A673 (cell line): ENCODE measurements around the gene MRPL39. TPM values are rescaled to one million over a fixed set of nuclear protein-coding genes. Genes with fewer than 3 reads are reported as not detected.

Experiments used
- BruUV-seq: library from RNA; stranded (reverse); fragments of 400-500 nt; replicated peaks from 2 replicates; lab custom pipeline; 2021; lab: Mats Ljungman, UMichigan
- CTCF ChIA-PET: fragments of 300-600 bp; sonication (Branson Sonifier 250); formaldehyde crosslinking; loops from one replicate; lab custom pipeline; 2022; ENCODE audit warnings: antibody characterized with exemption; lab: Charles Lee
- POLR2A ChIA-PET: fragments of 300-600 bp; sonication (Branson Sonifier 250); formaldehyde crosslinking; loops from one replicate; lab custom pipeline; 2022; ENCODE audit warnings: antibody characterized with exemption; ENCODE audit not compliant: low non-redundant PET; lab: Charles Lee
- DNase-seq: peaks from one replicate; pipeline ENCODE4 v3.0.0-alpha.2; 2015; ENCODE audit warnings: low spot score
- H3K27ac ChIP-seq: fragments of 200-600 bp; sonication (generic); 2 replicates; pipeline ENCODE4 v1.5.1; 2016; ENCODE audit warnings: mixed run types, low read depth, mild to moderate bottlenecking, mixed read lengths, antibody characterized with exemption, low read length; ENCODE audit not compliant: poor library complexity, severe bottlenecking
- H3K27me3 ChIP-seq: fragments of 200-600 bp; sonication (generic); replicated peaks from 2 replicates; pipeline ENCODE4 v1.6.1; 2017; ENCODE audit warnings: mixed run types, low read depth, mild to moderate bottlenecking, mixed read lengths, antibody characterized with exemption, low read length; ENCODE audit not compliant: insufficient read depth, poor library complexity
- H3K36me3 ChIP-seq: fragments of 200-600 bp; sonication (generic); 2 replicates; pipeline ENCODE4 v1.6.1; 2016; ENCODE audit warnings: mixed run types, mild to moderate bottlenecking, mixed read lengths, antibody characterized with exemption, low read length; ENCODE audit not compliant: insufficient read depth, poor library complexity, severe bottlenecking
- H3K4me1 ChIP-seq: fragments of 200-600 bp; sonication (generic); 2 replicates; pipeline ENCODE4 v1.6.1; 2017; ENCODE audit warnings: mixed run types, mild to moderate bottlenecking, mixed read lengths, antibody characterized with exemption, low read length; ENCODE audit not compliant: insufficient read depth, poor library complexity, severe bottlenecking
- H3K4me3 ChIP-seq: fragments of 200-600 bp; sonication (generic); 2 replicates; pipeline ENCODE4 v1.5.1; 2016; ENCODE audit warnings: low read depth, mixed run types, mild to moderate bottlenecking, mixed read lengths, low read length; ENCODE audit not compliant: poor library complexity, severe bottlenecking
- H3K9me3 ChIP-seq: fragments of 200-600 bp; sonication (generic); 2 replicates; pipeline ENCODE4 v1.6.1; 2016; ENCODE audit warnings: mixed run types, low read depth, mild to moderate bottlenecking, mixed read lengths, antibody characterized with exemption, low read length; ENCODE audit not compliant: poor library complexity, severe bottlenecking
- CTCF ChIP-seq: fragments of 300-800, 200-600 bp; sonication (generic); conservative IDR thresholded peaks from 2 replicates; pipeline ENCODE4 v1.5.1; 2017; ENCODE audit warnings: low read depth, mild to moderate bottlenecking, antibody characterized with exemption, low read length, moderate library complexity, mixed read lengths
- EZH2 ChIP-seq: fragments of 200-600 bp; sonication (generic); IDR thresholded peaks from 2 replicates; pipeline ENCODE4 v1.6.1; 2017; ENCODE audit warnings: borderline replicate concordance, low read depth, mild to moderate bottlenecking, mixed read lengths, antibody characterized with exemption, low read length; ENCODE audit not compliant: poor library complexity, severe bottlenecking
- intact Hi-C: fragments of 100-400 bp; cut with micrococcal nuclease; formaldehyde crosslinking; loops from one replicate; pipeline ENCODE4 v1.10.0; 2022; ENCODE audit not compliant: unreplicated experiment
- total RNA-seq: library from RNA; stranded (reverse); gene quantifications from 2 replicates; pipeline ENCODE4 v1.2.3, GENCODE V29; 2021

Gene MRPL39
- total RNA-seq, 1 experiment from 2014 or later = 57.1 TPM

DNA sequence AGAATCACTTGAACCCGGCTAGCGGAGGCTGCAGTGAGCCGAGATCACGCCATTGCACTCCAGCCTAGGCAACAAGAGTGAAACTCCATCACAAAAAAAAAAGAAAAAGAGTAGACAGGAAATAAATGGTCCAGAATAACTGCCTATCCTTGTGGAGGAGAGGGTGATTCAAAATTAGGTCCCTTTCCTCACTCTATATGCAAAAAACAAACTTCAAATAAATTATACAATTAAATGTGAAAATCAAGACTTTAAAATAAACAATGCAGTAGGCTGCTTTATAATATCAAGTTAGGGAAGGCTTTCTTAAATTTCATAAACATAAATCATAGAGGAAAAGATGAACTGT lies 26.4 kb downstream of the MRPL39 start:
- POLR2A ChIA-PET = no interaction called here
- CTCF ChIA-PET = no interaction called here

DNA sequence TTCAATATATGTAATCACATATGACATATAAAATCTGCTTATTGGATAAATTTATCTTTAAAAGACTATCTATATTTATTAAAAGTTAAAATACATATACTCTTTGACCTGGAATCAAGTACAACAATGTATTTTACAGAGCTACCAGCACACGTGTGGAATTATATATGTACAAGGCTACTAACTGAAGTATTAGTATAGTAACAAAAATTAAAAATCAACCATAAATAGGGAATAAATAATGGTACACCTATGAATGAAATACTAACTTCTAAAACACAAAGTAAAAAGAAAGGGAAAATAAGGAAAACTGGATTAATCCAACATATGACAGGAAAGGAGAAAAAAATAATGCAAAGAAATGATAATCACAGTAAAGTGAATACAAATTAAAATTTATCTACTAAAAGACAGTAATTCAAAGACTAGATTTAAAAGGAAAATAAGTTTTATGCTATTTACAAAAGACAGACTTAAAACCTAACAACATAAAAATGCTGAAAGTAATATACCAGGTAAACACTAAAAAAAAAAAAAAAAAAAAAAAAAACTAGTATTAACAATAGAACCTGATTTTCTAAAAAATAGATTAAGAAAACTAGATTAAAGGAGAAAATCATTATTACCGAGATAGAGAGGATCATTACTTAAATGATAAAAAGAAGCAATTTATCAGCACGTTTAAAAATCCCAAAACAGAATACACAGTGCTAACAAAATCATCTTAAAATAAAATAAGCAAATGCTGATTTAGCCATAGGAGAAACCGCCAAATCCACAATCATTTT lies 27.9 kb downstream of the MRPL39 start:
- CTCF ChIA-PET = no interaction called here

More for the DNA sequence above, 26.4 kb downstream of the MRPL39 start:
- Histone ChIP-seq H3K27ac (no peak overlapping the region), H3K36me3 (no peaks in the 10 kb centered on the region), H3K9me3 (no peaks in the 10 kb centered on the region), H3K4me3 (no peak overlapping the region), H3K4me1 (no peaks in the 10 kb centered on the region), H3K27me3 (no peaks in the 10 kb centered on the region)
- DNase-seq = no peak
- no TSS peak for BruUV-seq
- intact Hi-C loops = no loop called here
- no peak for TF ChIP-seq EZH2
- TF ChIP-seq CTCF = no peak

More for the DNA sequence above, 27.9 kb downstream of the MRPL39 start:
- BruUV-seq = no TSS peak
- no peak overlapping the region for H3K27ac ChIP-seq
- POLR2A ChIA-PET = no interaction called here
- TF ChIP-seq CTCF (no peak), EZH2 (no peak)
- no peak for DNase-seq
- H3K4me1 ChIP-seq = no peaks in the 10 kb centered on the region
- no peak overlapping the region for H3K4me3 ChIP-seq
- no peaks in the 10 kb centered on the region for H3K36me3 ChIP-seq
- intact Hi-C loops = loop anchor here (5.0 kb wide), 1 partner anchor 157 kb away; no protein-coding TSS in a partner anchor
- H3K9me3 ChIP-seq = no peaks in the 10 kb centered on the region
- no peaks in the 10 kb centered on the region for H3K27me3 ChIP-seq
